Effector memory CD8-positive, alpha-beta T cell (primary cell): ENCODE data around the gene OR1I1.

Source experiments
- ATAC-seq: fragments of 150-1000 bp; cut with Tn5 transposase; replicated peaks from 2 replicates; pipeline ENCODE4 v1.10.0; 2021; ENCODE audit warnings: mild to moderate bottlenecking, moderate library complexity
- DNase-seq, 3 experiments: peaks; one replicate each; pipeline ENCODE4 v3.0.0; 2021
- H3K27ac Mint-ChIP-seq, 2 donors: one replicate each; pipeline ENCODE4 v1.8.0; 2022; ENCODE audit warnings: mild to moderate bottlenecking in 2 of 2, mixed read lengths in 2 of 2, moderate library complexity in 2 of 2
- H3K27me3 Mint-ChIP-seq, 2 donors: one replicate each; pipeline ENCODE4 v1.8.0; 2022; ENCODE audit warnings: mixed read lengths in 2 of 2
- H3K36me3 Mint-ChIP-seq: one replicate; pipeline ENCODE4 v1.8.0; 2022; ENCODE audit warnings: mild to moderate bottlenecking, moderate library complexity, mixed read lengths; ENCODE audit not compliant: insufficient read depth
- H3K4me1 Mint-ChIP-seq, 2 donors: one replicate each; pipeline ENCODE4 v1.8.0; 2022; ENCODE audit warnings: low read depth in 2 of 2, mixed read lengths in 2 of 2
- H3K4me3 Mint-ChIP-seq, 2 donors: one replicate each; pipeline ENCODE4 v1.8.0; 2022; ENCODE audit warnings: mild to moderate bottlenecking in 2 of 2, mixed read lengths in 2 of 2, moderate library complexity in 2 of 2
- H3K9me3 Mint-ChIP-seq, 2 donors: one replicate each; pipeline ENCODE4 v1.8.0; 2022; ENCODE audit warnings: mixed read lengths in 2 of 2

Gene OR1I1

GRCh38 chr19:15126131-15126910, 44.3 kb downstream of the OR1I1 start:
- no peak for DNase-seq
- Mint-ChIP-seq H3K27me3 (peaks cover 23 to 29% of the 10 kb centered on the region in 2 donors), H3K4me1 (peaks cover 15 to 21% of the 10 kb centered on the region in 2 donors), H3K27ac (peak overlapping the region; percentile 93 to 97), H3K4me3 (peak overlapping the region; percentile 86 to 88), H3K36me3 (peaks cover 28% of the 10 kb centered on the region), H3K9me3 (no peaks in the 10 kb centered on the region)
- ATAC-seq = no peak

DNA sequence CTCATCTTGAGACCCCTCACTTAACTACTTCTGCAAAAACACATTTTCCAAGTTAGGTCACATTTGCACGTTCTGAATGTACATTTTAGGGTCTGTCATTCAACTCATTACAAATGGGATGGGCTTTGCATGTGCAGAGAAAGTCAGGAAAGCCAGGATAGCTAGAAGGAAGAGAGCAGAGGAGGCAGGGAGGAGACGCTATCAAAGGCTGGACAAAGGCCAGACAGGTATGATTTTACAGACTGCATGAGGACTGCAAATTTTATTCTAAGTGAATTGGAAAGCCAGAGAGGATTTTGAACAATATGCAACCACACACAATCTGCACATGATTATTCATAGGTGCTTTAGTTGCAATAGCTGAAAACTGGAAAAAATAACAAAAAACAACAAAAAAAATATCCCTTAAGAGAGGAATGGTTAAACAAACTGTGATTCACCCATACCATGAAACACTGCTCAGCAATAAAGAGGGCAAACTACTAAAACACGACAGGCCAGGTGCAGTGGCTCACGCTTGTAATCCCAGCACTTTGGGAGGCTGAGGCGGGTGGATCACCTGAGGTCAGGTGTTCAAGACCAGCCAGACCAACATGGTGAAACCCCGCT, 46.3 kb downstream of the OR1I1 start:
- peaks cover 33 to 39% of the 10 kb centered on the region in 2 donors for H3K27me3 Mint-ChIP-seq
- no peaks in the 10 kb centered on the region for H3K9me3 Mint-ChIP-seq
- DNase-seq (no peak), ATAC-seq (no peak)
- peaks cover 21% of the 10 kb centered on the region for H3K36me3 Mint-ChIP-seq
- no peak overlapping the region for H3K27ac Mint-ChIP-seq
- peaks cover 15 to 17% of the 10 kb centered on the region in 2 donors for H3K4me1 Mint-ChIP-seq
- no peak overlapping the region for H3K4me3 Mint-ChIP-seq

- ATAC-seq (no peak), DNase-seq (no peak)
- H3K9me3 Mint-ChIP-seq = no peaks in the 10 kb centered on the region
- H3K27me3 Mint-ChIP-seq = peaks cover 33 to 39% of the 10 kb centered on the region in 2 donors
- H3K36me3 Mint-ChIP-seq = peaks cover 9% of the 10 kb centered on the region
- H3K27ac Mint-ChIP-seq = no peak overlapping the region
- no peak overlapping the region for H3K4me3 Mint-ChIP-seq
- H3K4me1 Mint-ChIP-seq = peaks cover 3 to 7% of the 10 kb centered on the region in 2 donors
These were observed 48.0 kb downstream of the OR1I1 start for GRCh38 chr19:15129856-15130585.

GRCh38 chr19:15136234-15136954, 54.4 kb downstream of the OR1I1 start:
- H3K27ac Mint-ChIP-seq = no peak overlapping the region
- H3K4me3 Mint-ChIP-seq = no peak overlapping the region
- H3K9me3 Mint-ChIP-seq = peaks cover 0 to 4% of the 10 kb centered on the region in 2 donors
- no peaks in the 10 kb centered on the region for H3K36me3 Mint-ChIP-seq
- no peaks in the 10 kb centered on the region for H3K4me1 Mint-ChIP-seq
- peaks cover 23 to 31% of the 10 kb centered on the region in 2 donors for H3K27me3 Mint-ChIP-seq
- DNase-seq (no peak), ATAC-seq (no peak)

DNA sequence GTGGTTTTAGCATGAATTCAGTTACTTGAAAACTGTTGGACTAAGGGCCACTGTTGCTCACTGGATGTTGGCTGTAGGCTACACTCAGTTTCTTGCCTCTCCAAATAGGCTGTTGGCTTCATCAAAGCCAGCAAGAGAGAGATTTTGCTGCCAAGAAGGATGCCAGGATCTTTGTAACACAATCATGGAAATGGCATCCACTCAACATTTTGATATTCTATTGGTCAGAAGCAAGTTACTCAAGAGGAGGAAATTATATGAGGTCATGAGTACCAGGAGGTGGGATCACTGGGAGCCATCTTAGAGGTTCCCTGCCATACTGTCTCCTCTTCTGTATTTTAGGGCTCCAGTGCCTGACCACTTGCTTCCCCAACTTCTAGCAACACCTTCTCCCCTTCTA, 55.8 kb downstream of the OR1I1 start:
- Mint-ChIP-seq H3K36me3 (no peaks in the 10 kb centered on the region), H3K9me3 (peaks cover 0 to 4% of the 10 kb centered on the region in 2 donors), H3K4me1 (no peaks in the 10 kb centered on the region), H3K27ac (no peak overlapping the region), H3K4me3 (no peak overlapping the region), H3K27me3 (peaks cover 21 to 28% of the 10 kb centered on the region in 2 donors)
- ATAC-seq = no peak
- no peak for DNase-seq

DNA sequence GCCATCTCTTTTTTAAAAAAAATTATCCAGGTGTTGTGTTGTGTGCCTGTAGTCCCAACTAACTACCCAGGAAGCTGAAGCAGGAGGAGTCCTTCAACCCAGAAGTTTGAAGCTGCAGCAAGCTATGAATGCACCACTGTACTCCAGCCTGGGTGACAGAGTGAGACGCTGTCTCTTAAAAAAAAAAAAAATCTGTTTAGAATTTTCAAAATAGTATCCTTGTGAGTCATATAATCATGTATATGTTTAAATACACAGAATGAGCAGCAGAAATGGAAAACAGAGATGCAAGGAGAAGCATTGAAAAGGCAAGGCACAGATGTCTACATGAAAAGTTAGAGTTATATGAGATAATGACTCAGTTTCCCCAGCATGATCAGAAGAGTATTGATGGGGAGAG, 56.4 kb downstream of the OR1I1 start:
- Mint-ChIP-seq H3K27me3 (peaks cover 21 to 28% of the 10 kb centered on the region in 2 donors), H3K9me3 (peaks cover 0 to 4% of the 10 kb centered on the region in 2 donors), H3K27ac (no peak overlapping the region), H3K4me3 (no peak overlapping the region), H3K4me1 (no peaks in the 10 kb centered on the region), H3K36me3 (no peaks in the 10 kb centered on the region)
- no peak for DNase-seq
- no peak for ATAC-seq

- Mint-ChIP-seq H3K27ac (no peak overlapping the region), H3K4me3 (no peak overlapping the region), H3K36me3 (no peaks in the 10 kb centered on the region), H3K4me1 (no peaks in the 10 kb centered on the region), H3K27me3 (peaks cover 21 to 28% of the 10 kb centered on the region in 2 donors), H3K9me3 (peaks cover 0 to 4% of the 10 kb centered on the region in 2 donors)
- DNase-seq = no peak
- ATAC-seq = no peak
These were observed 59.1 kb downstream of the OR1I1 start for GRCh38 chr19:15141143-15141542.

DNA sequence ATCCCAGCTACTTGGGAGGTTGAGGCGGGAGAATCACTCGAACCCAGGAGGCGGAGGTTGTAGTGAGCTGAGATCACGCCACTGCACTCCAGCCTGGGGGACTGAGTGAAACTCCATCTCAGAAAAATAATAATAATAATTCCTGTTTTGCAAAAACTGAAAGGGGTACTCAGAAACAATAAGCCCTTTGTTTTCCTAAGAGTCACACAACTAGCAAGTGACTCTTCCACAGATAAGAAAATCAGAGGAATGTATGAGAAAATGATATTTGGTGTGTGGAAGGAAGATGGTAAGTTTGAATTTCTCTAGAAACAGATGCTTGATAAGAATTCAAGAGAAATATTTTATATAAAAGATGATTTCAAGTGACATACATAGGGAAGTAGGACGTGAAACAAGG, 60.3 kb downstream of the OR1I1 start:
- Mint-ChIP-seq H3K4me3 (no peak overlapping the region), H3K9me3 (peaks cover 0 to 4% of the 10 kb centered on the region in 2 donors), H3K27me3 (peaks cover 21 to 23% of the 10 kb centered on the region in 2 donors), H3K4me1 (no peaks in the 10 kb centered on the region), H3K36me3 (no peaks in the 10 kb centered on the region), H3K27ac (no peak overlapping the region)
- no peak for DNase-seq
- no peak for ATAC-seq
